ENCODE measurements around the gene RNF20.

- TF ChIP-seq, protein P1, sequence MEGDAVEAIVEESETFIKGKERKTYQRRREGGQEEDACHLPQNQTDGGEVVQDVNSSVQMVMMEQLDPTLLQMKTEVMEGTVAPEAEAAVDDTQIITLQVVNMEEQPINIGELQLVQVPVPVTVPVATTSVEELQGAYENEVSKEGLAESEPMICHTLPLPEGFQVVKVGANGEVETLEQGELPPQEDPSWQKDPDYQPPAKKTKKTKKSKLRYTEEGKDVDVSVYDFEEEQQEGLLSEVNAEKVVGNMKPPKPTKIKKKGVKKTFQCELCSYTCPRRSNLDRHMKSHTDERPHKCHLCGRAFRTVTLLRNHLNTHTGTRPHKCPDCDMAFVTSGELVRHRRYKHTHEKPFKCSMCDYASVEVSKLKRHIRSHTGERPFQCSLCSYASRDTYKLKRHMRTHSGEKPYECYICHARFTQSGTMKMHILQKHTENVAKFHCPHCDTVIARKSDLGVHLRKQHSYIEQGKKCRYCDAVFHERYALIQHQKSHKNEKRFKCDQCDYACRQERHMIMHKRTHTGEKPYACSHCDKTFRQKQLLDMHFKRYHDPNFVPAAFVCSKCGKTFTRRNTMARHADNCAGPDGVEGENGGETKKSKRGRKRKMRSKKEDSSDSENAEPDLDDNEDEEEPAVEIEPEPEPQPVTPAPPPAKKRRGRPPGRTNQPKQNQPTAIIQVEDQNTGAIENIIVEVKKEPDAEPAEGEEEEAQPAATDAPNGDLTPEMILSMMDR (IDR thresholded peaks at IDR 0.05; ENCODE audit: borderline replicate concordance, extremely low read depth, low read length, poor library complexity, severe bottlenecking), result no peak
- TF ChIP-seq EZH2 (IDR thresholded peaks at IDR 0.05; ENCODE audit: borderline replicate concordance, low read depth, low read length, severe bottlenecking), result no peak
Measured at GRCh38 chr9:101564252-101564651, 30.6 kb downstream of the RNF20 start.

Measured in DND-41 (cell line).